HCT116 (cell line): ENCODE data around the gene PRLHR. TPM values are rescaled to one million over a fixed set of nuclear protein-coding genes. Genes with fewer than 3 reads are reported as not detected.

Experiments used
- ATAC-seq: fragments of 200-7000 bp; cut with Tn5 transposase; 2 replicates; pipeline ENCODE4 v1.9.1; 2020; ENCODE audit warnings: mild to moderate bottlenecking, moderate library complexity
- BruUV-seq: library from RNA; stranded (reverse); fragments of 400-500 nt; replicated peaks from 2 replicates; lab custom pipeline; 2021; lab: Mats Ljungman, UMichigan
- CTCF ChIA-PET: fragments of 300-600 bp; sonication (Branson Sonifier 250); formaldehyde crosslinking; loops from one replicate; lab custom pipeline; 2021; ENCODE audit warnings: antibody characterized with exemption; lab: Charles Lee
- POLR2A ChIA-PET: fragments of 300-600, 350-600 bp; sonication (Branson Sonifier 250); formaldehyde crosslinking; loops from one replicate; lab custom pipeline; 2021; ENCODE audit warnings: antibody characterized with exemption; lab: Charles Lee
- RAD21 ChIA-PET, 2 experiments: fragments of 300-600 bp; sonication (Branson Sonifier 250); formaldehyde crosslinking; loops; one replicate each; lab custom pipeline; 2023; ENCODE audit warnings: low total read pairs in 2 of 2; ENCODE audit not compliant: uncharacterized antibody in 2 of 2, unreplicated experiment in 2 of 2, low non-redundant PET in 1 of 2; lab: Charles Lee
- DNase-seq: peaks from one replicate; pipeline ENCODE4 v3.0.0-alpha.2; 2010; ENCODE audit warnings: low read depth, low spot score
- H2AFZ ChIP-seq: fragments of 200-600 bp; shearing (Covaris generic), sonication (generic); 2 replicates; pipeline ENCODE4 v1.6.1; 2017; ENCODE audit warnings: low read depth, mixed run types, mixed read lengths, antibody characterized with exemption, low read length; ENCODE audit not compliant: poor library complexity, severe bottlenecking
- H3K27ac ChIP-seq: 2 replicates; pipeline ENCODE4 v1.5.1; 2012; ENCODE audit warnings: low read depth, low read length
- H3K27me3 ChIP-seq: fragments of 200-600 bp; sonication (generic); 2 replicates; pipeline ENCODE4 v1.6.1; 2016; ENCODE audit warnings: mixed run types, low read length, mixed read lengths; ENCODE audit not compliant: insufficient read depth
- H3K36me3 ChIP-seq, 2 experiments: fragments of 200-500 bp in 1 of 2; fragments of 200-600 bp in 1 of 2; sonication (Bioruptor generic) in 1 of 2; sonication (generic) in 1 of 2; 2 replicates each; pipeline versions ENCODE4 v1.5.1 to v1.6.1; 2014 to 2016; ENCODE audit warnings: low read length in 2 of 2, inconsistent platforms in 1 of 2, mixed read lengths in 1 of 2, mixed run types in 1 of 2; ENCODE audit not compliant: insufficient read depth in 2 of 2, control insufficient read depth in 1 of 2
- H3K4me1 ChIP-seq, 2 experiments: fragments of 200-600 bp in 1 of 2; sonication (generic) in 1 of 2; 2 replicates each; pipeline versions ENCODE4 v1.5.1 to v1.6.1; 2012 to 2017; ENCODE audit warnings: low read length in 2 of 2, inconsistent platforms in 1 of 2, mild to moderate bottlenecking in 1 of 2, mixed read lengths in 1 of 2, mixed run types in 1 of 2, moderate library complexity in 1 of 2; ENCODE audit not compliant: insufficient read depth in 2 of 2, control insufficient read depth in 1 of 2
- H3K4me2 ChIP-seq: fragments of 200-600 bp; sonication (generic); 2 replicates; pipeline ENCODE4 v1.6.1; 2017; ENCODE audit warnings: mixed run types, low read length, mixed read lengths
- H3K4me3 ChIP-seq, 2 experiments: fragments of 200-600 bp in 1 of 2; sonication (generic) in 1 of 2; replicated peaks in 1 of 2; 2 replicates each; pipeline ENCODE4 v1.5.1; 2011 to 2016; ENCODE audit warnings: low read length in 2 of 2, control low read depth in 1 of 2, low read depth in 1 of 2, mild to moderate bottlenecking in 1 of 2, mixed read lengths in 1 of 2, mixed run types in 1 of 2
- H3K79me2 ChIP-seq: fragments of 200-600 bp; sonication (generic); 2 replicates; pipeline ENCODE4 v1.6.1; 2017; ENCODE audit warnings: mild to moderate bottlenecking, mixed run types, low read length, moderate library complexity, mixed read lengths; ENCODE audit not compliant: insufficient read depth
- H3K9ac ChIP-seq: fragments of 200-600 bp; sonication (generic); 2 replicates; pipeline ENCODE4 v1.6.1; 2016; ENCODE audit warnings: low read length, mixed read lengths
- H3K9me2 ChIP-seq: fragments of 200-600 bp; sonication (generic), shearing (Covaris generic); 2 replicates; pipeline ENCODE4 v1.6.1; 2017; ENCODE audit warnings: mixed run types, mild to moderate bottlenecking, moderate library complexity; ENCODE audit not compliant: insufficient read depth
- H3K9me3 ChIP-seq, 2 experiments: fragments of 200-500 bp in 1 of 2; fragments of 200-600 bp in 1 of 2; sonication (Bioruptor generic) in 1 of 2; sonication (generic) in 1 of 2; 2 replicates each; pipeline ENCODE4 v1.6.1; 2014 to 2017; ENCODE audit warnings: low read length in 2 of 2, mixed read lengths in 2 of 2, inconsistent platforms in 1 of 2, low read depth in 1 of 2, mild to moderate bottlenecking in 1 of 2, mixed run types in 1 of 2, moderate library complexity in 1 of 2; ENCODE audit not compliant: control insufficient read depth in 1 of 2, insufficient read depth in 1 of 2
- H4K20me1 ChIP-seq: fragments of 200-600 bp; sonication (generic), shearing (Covaris generic); 2 replicates; pipeline ENCODE4 v1.6.1; 2017; ENCODE audit warnings: mixed run types, mild to moderate bottlenecking, moderate library complexity; ENCODE audit not compliant: insufficient read depth
- CBX3 ChIP-seq: IDR thresholded peaks from 2 replicates; pipeline ENCODE4 v1.6.1; 2012; ENCODE audit warnings: low read depth
- CTCF ChIP-seq, 3 experiments: fragments of 200-600 bp in 1 of 3; sonication (generic) in 1 of 3; IDR thresholded peaks in 2 of 3; conservative IDR thresholded peaks in 1 of 3; 2 replicates each; pipeline ENCODE4 v1.5.1; 2012 to 2017; ENCODE audit warnings: low read depth in 2 of 3, low read length in 2 of 3, antibody characterized with exemption in 1 of 3, borderline replicate concordance in 1 of 3, control low read depth in 1 of 3, mild to moderate bottlenecking in 1 of 3, mixed read lengths in 1 of 3, mixed run types in 1 of 3, moderate library complexity in 1 of 3; ENCODE audit not compliant: insufficient read depth in 1 of 3
- EGR1 ChIP-seq: IDR thresholded peaks from 2 replicates; pipeline ENCODE4 v1.6.1; 2012; ENCODE audit warnings: low read depth
- ELF1 ChIP-seq: IDR thresholded peaks from 2 replicates; pipeline ENCODE4 v1.6.1; 2012; ENCODE audit warnings: low read depth, borderline replicate concordance
- EZH2 ChIP-seq: fragments of 200-600 bp; sonication (generic); IDR thresholded peaks from 2 replicates; pipeline ENCODE4 v1.6.1; 2017; ENCODE audit warnings: antibody characterized with exemption, mixed run types
- EZH2phosphoT487 ChIP-seq: fragments of 200-600 bp; IDR thresholded peaks from 2 replicates; pipeline ENCODE4 v1.6.1; 2018; ENCODE audit warnings: antibody characterized with exemption, borderline replicate concordance
- FOSL1 ChIP-seq: IDR thresholded peaks from 2 replicates; pipeline ENCODE4 v1.6.1; 2012; ENCODE audit warnings: low read depth
- JUND ChIP-seq: IDR thresholded peaks from 2 replicates; pipeline ENCODE4 v1.6.1; 2012
- MAX ChIP-seq: IDR thresholded peaks from 2 replicates; pipeline ENCODE4 v1.6.1; 2012
- POLR2A ChIP-seq: IDR thresholded peaks from 2 replicates; pipeline ENCODE4 v1.7.0; 2011; ENCODE audit warnings: borderline replicate concordance; ENCODE audit not compliant: insufficient read depth, insufficient read length; ENCODE audit errors: extremely low read depth
- RAD21 ChIP-seq: IDR thresholded peaks from 2 replicates; pipeline ENCODE4 v1.6.1; 2012; ENCODE audit warnings: low read depth, mild to moderate bottlenecking
- SP1 ChIP-seq: IDR thresholded peaks from 2 replicates; pipeline ENCODE4 v1.6.1; 2012; ENCODE audit warnings: low read depth
- SRF ChIP-seq: IDR thresholded peaks from 2 replicates; pipeline ENCODE4 v1.6.1; 2012; ENCODE audit warnings: low read depth
- TCF7L2 ChIP-seq: IDR thresholded peaks from 2 replicates; pipeline ENCODE4 v1.7.0; 2011; ENCODE audit warnings: borderline replicate concordance, inconsistent platforms; ENCODE audit not compliant: insufficient read depth, insufficient read length; ENCODE audit errors: extremely low read depth
- YY1 ChIP-seq: IDR thresholded peaks from 2 replicates; pipeline ENCODE4 v1.6.1; 2011; ENCODE audit warnings: low read length, low read depth, moderate library complexity, mild to moderate bottlenecking; ENCODE audit not compliant: insufficient replicate concordance; ENCODE audit errors: extremely low read depth
- ZBTB33 ChIP-seq: IDR thresholded peaks from 2 replicates; pipeline ENCODE4 v1.6.1; 2011; ENCODE audit warnings: mild to moderate bottlenecking, low read length, moderate library complexity; ENCODE audit not compliant: insufficient replicate concordance; ENCODE audit errors: extremely low read depth
- ZFX ChIP-seq: fragments of 450-650 bp; IDR thresholded peaks from 2 replicates; pipeline ENCODE4 v1.6.1; 2017
- intact Hi-C: fragments of 100-400 bp; cut with micrococcal nuclease; formaldehyde crosslinking; loops from 2 replicates; pipeline ENCODE4 v1.10.0; 2022
- total RNA-seq: library from RNA; stranded (reverse); gene quantifications from one replicate; pipeline ENCODE4 v1.2.1, GENCODE V29; 2021; ENCODE audit not compliant: unreplicated experiment

Gene PRLHR
- total RNA-seq, 1 experiment from 2014 or later, result not detected

GRCh38 chr10:118582511-118582910, 12.9 kb downstream of the PRLHR start:
- ChIA-PET CTCF (no interaction called here), RAD21 (no interaction called here), POLR2A (no interaction called here)
- H4K20me1 ChIP-seq, result no peaks in the 10 kb centered on the region
- H3K9ac ChIP-seq, result no peak overlapping the region
- no TSS peak for BruUV-seq
- no peaks in the 10 kb centered on the region for H3K36me3 ChIP-seq
- no peak overlapping the region for H2AFZ ChIP-seq
- TF ChIP-seq EZH2 (no peak), ELF1 (no peak), FOSL1 (no peak), MAX (no peak)
- H3K79me2 ChIP-seq, result no peaks in the 10 kb centered on the region
- H3K9me3 ChIP-seq, result no peaks in the 10 kb centered on the region; a peak in 1 of 4 replicates
- H3K4me2 ChIP-seq, result no peak overlapping the region
- no peak for DNase-seq
- intact Hi-C loops, result no loop called here
- no peak for ATAC-seq
- peaks cover 22% of the 10 kb centered on the region; the same call in 1 of the 2 replicates for H3K27me3 ChIP-seq
- no peaks in the 10 kb centered on the region for H3K9me2 ChIP-seq
- peaks cover 0 to 12% of the 10 kb centered on the region in 2 experiments; a peak in 2 of 4 replicates for H3K4me1 ChIP-seq
- H3K27ac ChIP-seq, result no peak overlapping the region
- no peak overlapping the region for H3K4me3 ChIP-seq

GRCh38 chr10:118581340-118581739, 14.1 kb downstream of the PRLHR start:
- POLR2A ChIA-PET, result no interaction called here
- H2AFZ ChIP-seq, result no peak overlapping the region
- DNase-seq (no peak), ATAC-seq (no peak)
- no peak overlapping the region for H3K9ac ChIP-seq
- no peaks in the 10 kb centered on the region; a peak in 1 of 4 replicates for H3K9me3 ChIP-seq
- BruUV-seq, result no TSS peak
- H3K79me2 ChIP-seq, result no peaks in the 10 kb centered on the region
- peaks cover 0 to 12% of the 10 kb centered on the region in 2 experiments; a peak in 2 of 4 replicates for H3K4me1 ChIP-seq
- H3K9me2 ChIP-seq, result no peaks in the 10 kb centered on the region
- no peak overlapping the region for H3K27ac ChIP-seq
- no peaks in the 10 kb centered on the region for H3K36me3 ChIP-seq
- intact Hi-C loops, result no loop called here
- RAD21 ChIA-PET, result no interaction called here
- no peak overlapping the region for H3K4me2 ChIP-seq
- no peak overlapping the region for H3K4me3 ChIP-seq
- CTCF ChIA-PET, result no interaction called here
- no peaks in the 10 kb centered on the region for H4K20me1 ChIP-seq
- H3K27me3 ChIP-seq, result peaks cover 22% of the 10 kb centered on the region; the same call in 1 of the 2 replicates
- no peak for TF ChIP-seq CTCF (IDR thresholded peaks at IDR 0.05 in 2 of 3, conservative IDR thresholded peaks at IDR 0.05 in 1 of 3; ENCODE audit: borderline replicate concordance in 1 of 3, insufficient read depth in 1 of 3, low read depth in 2 of 3, low read length in 2 of 3)
- no peak for TF ChIP-seq EGR1
- no peak for TF ChIP-seq YY1
- no peak for TF ChIP-seq FOSL1
- no peak for TF ChIP-seq TCF7L2
- TF ChIP-seq EZH2phosphoT487, result no peak
- TF ChIP-seq SP1, result no peak
- TF ChIP-seq ZBTB33, result no peak
- TF ChIP-seq RAD21, result no peak
- TF ChIP-seq CBX3, result no peak
- TF ChIP-seq JUND, result no peak
- TF ChIP-seq MAX, result no peak
- TF ChIP-seq ELF1, result no peak
- no peak for TF ChIP-seq SRF
- no peak for TF ChIP-seq ZFX
- no peak for TF ChIP-seq POLR2A
- no peak for TF ChIP-seq EZH2
